ENCODE results near the gene DEK.

The DEK gene

DNA sequence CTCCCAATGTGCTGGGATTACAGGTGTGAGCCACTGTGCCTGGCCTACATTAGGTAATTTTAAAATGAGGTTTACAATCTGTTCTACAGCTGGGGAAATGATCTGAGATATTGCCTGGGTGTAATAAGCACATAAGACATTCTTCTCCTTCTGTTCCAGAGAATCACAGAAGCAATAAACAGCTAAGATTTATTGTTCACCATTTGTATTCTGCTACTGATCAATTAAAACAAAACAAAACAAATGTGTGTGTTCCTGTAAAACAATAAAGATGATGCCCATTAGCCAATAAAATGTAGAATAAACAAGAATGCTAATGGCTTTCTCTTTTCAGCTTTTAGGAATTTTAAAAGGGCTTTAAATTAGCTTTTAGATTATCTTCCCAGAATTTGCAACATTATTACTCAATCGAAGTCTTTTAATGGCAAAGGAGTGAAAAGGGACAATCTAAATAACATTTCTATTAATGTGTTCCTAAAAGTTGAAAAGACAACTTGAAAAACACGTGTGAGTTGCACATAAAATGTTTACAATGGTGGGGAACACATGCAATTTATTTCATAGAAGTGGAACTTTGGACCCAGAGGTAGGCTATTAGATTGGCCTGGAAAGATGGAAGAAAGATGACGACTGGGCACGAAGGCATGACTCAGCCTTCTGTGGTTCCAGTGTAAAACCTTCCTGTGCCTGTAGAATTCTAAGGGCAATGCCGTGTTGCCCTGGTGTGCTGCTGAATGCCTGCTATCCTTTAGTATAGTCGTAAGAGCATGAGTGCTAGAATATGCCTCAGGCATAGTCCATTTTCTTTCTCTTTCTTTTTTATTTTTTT lies 29.0 kb upstream of the DEK start (continued):
- TF ChIP-seq CREB5 (CRISPR knock-in tag; IDR thresholded peaks at IDR 0.05; ENCODE audit: low read depth) (no peak), ESRRG (CRISPR knock-in tag; IDR thresholded peaks at IDR 0.05) (no peak), BACH2 (CRISPR knock-in tag; IDR thresholded peaks at IDR 0.05; ENCODE audit: borderline replicate concordance) (no peak), OSR1 (CRISPR knock-in tag; IDR thresholded peaks at IDR 0.05) (no peak), ZNF565 (CRISPR knock-in tag; conservative IDR thresholded peaks at IDR 0.05; ENCODE audit: low read depth) (no peak), ZNF70 (CRISPR knock-in tag; IDR thresholded peaks at IDR 0.05) (no peak), ZFP3 (CRISPR knock-in tag; IDR thresholded peaks at IDR 0.05) (no peak)

DNA sequence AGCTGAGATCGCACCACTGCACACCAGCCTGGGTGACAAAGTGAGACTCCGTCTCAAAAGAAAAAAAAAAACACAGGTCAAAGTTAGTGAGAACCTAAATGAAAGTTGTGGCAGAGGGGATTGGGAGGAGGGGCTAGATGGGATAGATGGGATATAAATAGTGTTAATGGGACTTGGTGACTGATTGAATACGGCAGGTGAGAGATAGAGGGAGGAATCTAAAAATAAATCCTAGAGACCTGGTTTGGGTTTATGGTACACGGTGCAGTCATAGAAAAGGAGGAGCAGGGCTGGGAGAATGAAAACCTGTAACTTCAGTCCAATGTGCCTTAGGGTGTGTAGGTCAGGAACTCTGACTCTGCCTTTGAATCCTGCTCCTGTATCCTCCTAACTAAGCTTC lies 25.0 kb upstream of the DEK start:
- TF ChIP-seq ZNF565 (CRISPR knock-in tag; conservative IDR thresholded peaks at IDR 0.05; ENCODE audit: low read depth) (no peak), ARNTL (CRISPR knock-in tag; IDR thresholded peaks at IDR 0.05; ENCODE audit: borderline replicate concordance, low read depth) (no peak), ZFP30 (CRISPR knock-in tag; IDR thresholded peaks at IDR 0.05) (no peak), ZFP3 (CRISPR knock-in tag; IDR thresholded peaks at IDR 0.05) (no peak), ZC3H10 (CRISPR knock-in tag; IDR thresholded peaks at IDR 0.05) (no peak), TOX (CRISPR knock-in tag; IDR thresholded peaks at IDR 0.05; ENCODE audit: borderline replicate concordance) (no peak), BACH2 (CRISPR knock-in tag; IDR thresholded peaks at IDR 0.05; ENCODE audit: borderline replicate concordance) (no peak), OSR1 (CRISPR knock-in tag; IDR thresholded peaks at IDR 0.05) (no peak), TSHZ2 (CRISPR knock-in tag; IDR thresholded peaks at IDR 0.05) (no peak), CSRNP3 (CRISPR knock-in tag; IDR thresholded peaks at IDR 0.05) (no peak)
- no peak for ATAC-seq

DNA sequence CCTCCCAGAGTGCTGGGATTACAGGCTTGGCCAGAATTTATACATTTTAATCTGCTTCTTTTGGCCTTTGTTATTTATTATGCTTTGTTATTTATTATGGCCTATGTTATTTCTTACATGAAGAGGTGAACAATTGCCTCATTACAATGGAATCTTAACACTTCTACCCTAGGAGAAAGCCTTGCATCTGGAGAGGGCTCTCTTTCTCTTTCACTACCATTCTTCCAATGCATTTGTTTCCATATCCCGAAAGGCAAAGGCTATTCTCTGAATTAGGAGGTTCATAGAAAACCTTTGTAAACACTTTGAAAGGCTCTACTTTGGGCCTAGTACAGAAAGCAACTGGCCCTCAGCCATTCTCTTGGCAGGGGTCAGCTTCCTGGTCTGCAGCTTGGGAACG lies 19.9 kb upstream of the DEK start:
- ATAC-seq: no peak
- no peak for TF ChIP-seq TCF4 (CRISPR knock-in tag; IDR thresholded peaks at IDR 0.05; ENCODE audit: borderline replicate concordance)
- TF ChIP-seq BACH2 (CRISPR knock-in tag; IDR thresholded peaks at IDR 0.05; ENCODE audit: borderline replicate concordance): no peak

- ATAC-seq: no peak
- no peak for TF ChIP-seq CREB5 (CRISPR knock-in tag; IDR thresholded peaks at IDR 0.05; ENCODE audit: low read depth)
- TF ChIP-seq ISL1 (CRISPR knock-in tag; IDR thresholded peaks at IDR 0.05): no peak
- no peak for TF ChIP-seq ZNF70 (CRISPR knock-in tag; IDR thresholded peaks at IDR 0.05)
- TF ChIP-seq PATZ1 (CRISPR knock-in tag; IDR thresholded peaks at IDR 0.05; ENCODE audit: borderline replicate concordance): no peak
- TF ChIP-seq TSHZ2 (CRISPR knock-in tag; IDR thresholded peaks at IDR 0.05): no peak
- TF ChIP-seq ARNTL (CRISPR knock-in tag; IDR thresholded peaks at IDR 0.05; ENCODE audit: borderline replicate concordance, low read depth): no peak
- no peak for TF ChIP-seq ZFP30 (CRISPR knock-in tag; IDR thresholded peaks at IDR 0.05)
- TF ChIP-seq ESRRG (CRISPR knock-in tag; IDR thresholded peaks at IDR 0.05): no peak
- TF ChIP-seq, protein P1, sequence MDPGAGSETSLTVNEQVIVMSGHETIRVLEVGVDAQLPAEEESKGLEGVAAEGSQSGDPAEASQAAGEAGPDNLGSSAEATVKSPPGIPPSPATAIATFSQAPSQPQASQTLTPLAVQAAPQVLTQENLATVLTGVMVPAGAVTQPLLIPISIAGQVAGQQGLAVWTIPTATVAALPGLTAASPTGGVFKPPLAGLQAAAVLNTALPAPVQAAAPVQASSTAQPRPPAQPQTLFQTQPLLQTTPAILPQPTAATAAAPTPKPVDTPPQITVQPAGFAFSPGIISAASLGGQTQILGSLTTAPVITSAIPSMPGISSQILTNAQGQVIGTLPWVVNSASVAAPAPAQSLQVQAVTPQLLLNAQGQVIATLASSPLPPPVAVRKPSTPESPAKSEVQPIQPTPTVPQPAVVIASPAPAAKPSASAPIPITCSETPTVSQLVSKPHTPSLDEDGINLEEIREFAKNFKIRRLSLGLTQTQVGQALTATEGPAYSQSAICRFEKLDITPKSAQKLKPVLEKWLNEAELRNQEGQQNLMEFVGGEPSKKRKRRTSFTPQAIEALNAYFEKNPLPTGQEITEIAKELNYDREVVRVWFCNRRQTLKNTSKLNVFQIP (CRISPR knock-in tag; IDR thresholded peaks at IDR 0.05; ENCODE audit: borderline replicate concordance, low read depth): no peak
- no peak for TF ChIP-seq BACH2 (CRISPR knock-in tag; IDR thresholded peaks at IDR 0.05; ENCODE audit: borderline replicate concordance)
- TF ChIP-seq ZFP3 (CRISPR knock-in tag; IDR thresholded peaks at IDR 0.05): no peak
Measured at GRCh38 chr6:18281564-18281963, 17.2 kb upstream of the DEK start.

Data from SK-N-SH treated with all-trans-retinoic acid at 6 μM for 48 hours (cell line).